ENCODE data around the gene NF2. TPM values are rescaled to one million over a fixed set of nuclear protein-coding genes. Genes with fewer than 3 reads are reported as not detected.

NF2 gene
- total RNA-seq, 1 donor from 2014 or later = 372 TPM

- no peak for DNase-seq (ENCODE audit: low read depth)
Observed at GRCh38 chr22:29720811-29721323, 117.4 kb downstream of the NF2 start.

GRCh38 chr22:29722151-29722550, 118.7 kb downstream of the NF2 start:
- DNase-seq (ENCODE audit: low read depth) = no peak

- DNase-seq (ENCODE audit: low read depth) = no peak
Observed at GRCh38 chr22:29722587-29722986, 119.2 kb downstream of the NF2 start.

GRCh38 chr22:29723766-29724165, 120.3 kb downstream of the NF2 start:
- DNase-seq (ENCODE audit: low read depth) = no peak

GRCh38 chr22:29724843-29725242, 121.4 kb downstream of the NF2 start:
- DNase-seq (ENCODE audit: low read depth) = no peak

- no peak for DNase-seq (ENCODE audit: low read depth)
Observed at GRCh38 chr22:29726106-29726505, 122.7 kb downstream of the NF2 start.

- DNase-seq (ENCODE audit: low read depth) = no peak
Observed at GRCh38 chr22:29726512-29727130, 123.2 kb downstream of the NF2 start.

GRCh38 chr22:29727131-29727523, 123.7 kb downstream of the NF2 start:
- no peak for DNase-seq (ENCODE audit: low read depth)

- no peak for DNase-seq (ENCODE audit: low read depth)
Observed at GRCh38 chr22:29729161-29729560, 125.7 kb downstream of the NF2 start.

- DNase-seq (ENCODE audit: low read depth) = no peak
Observed at GRCh38 chr22:29731058-29731850, 127.8 kb downstream of the NF2 start.

GRCh38 chr22:29732883-29733282, 129.4 kb downstream of the NF2 start:
- DNase-seq (ENCODE audit: low read depth) = no peak

GRCh38 chr22:29733362-29734201, 130.1 kb downstream of the NF2 start:
- DNase-seq (ENCODE audit: low read depth) = peak; percentile 13

GRCh38 chr22:29734406-29734805, 131.0 kb downstream of the NF2 start:
- no peak for DNase-seq (ENCODE audit: low read depth)

- no peak for DNase-seq (ENCODE audit: low read depth)
Observed at GRCh38 chr22:29734838-29735237, 131.4 kb downstream of the NF2 start.

GRCh38 chr22:29735416-29735815, 132.0 kb downstream of the NF2 start:
- DNase-seq (ENCODE audit: low read depth) = no peak

GRCh38 chr22:29737251-29738117, 134.1 kb downstream of the NF2 start:
- DNase-seq (ENCODE audit: low read depth) = no peak

- no peak for DNase-seq (ENCODE audit: low read depth)
Observed at GRCh38 chr22:29738118-29738815, 134.8 kb downstream of the NF2 start.

GRCh38 chr22:29739346-29739875, 136.0 kb downstream of the NF2 start:
- no peak for DNase-seq (ENCODE audit: low read depth)

- no peak for DNase-seq (ENCODE audit: low read depth)
Observed at GRCh38 chr22:29740216-29740615, 136.8 kb downstream of the NF2 start.

GRCh38 chr22:29741926-29742325, 138.5 kb downstream of the NF2 start:
- no peak for DNase-seq (ENCODE audit: low read depth)

All from renal cortical epithelial cell (primary cell).